ENCODE results near the gene BCO2.

BCO2 gene

GRCh38 chr11:112216561-112217105 lies 41.3 kb downstream of the BCO2 start:
- peak; percentile 22 for DNase-seq (ENCODE audit: low spot score)

- peak; percentile 61 for DNase-seq (ENCODE audit: low spot score)
These were observed 44.3 kb downstream of the BCO2 start for GRCh38 chr11:112219476-112220232.

- DNase-seq (ENCODE audit: low spot score): no peak
These were observed 46.0 kb downstream of the BCO2 start for GRCh38 chr11:112221274-112221835.

- no peak for DNase-seq (ENCODE audit: low spot score)
These were observed 47.0 kb downstream of the BCO2 start for GRCh38 chr11:112222303-112222702.

GRCh38 chr11:112223121-112223520 lies 47.8 kb downstream of the BCO2 start:
- DNase-seq (ENCODE audit: low spot score): no peak

GRCh38 chr11:112223754-112224532 lies 48.6 kb downstream of the BCO2 start:
- DNase-seq (ENCODE audit: low spot score): no peak

- DNase-seq (ENCODE audit: low spot score): no peak
These were observed 50.4 kb downstream of the BCO2 start for GRCh38 chr11:112225753-112226061.

GRCh38 chr11:112226062-112226830 lies 50.9 kb downstream of the BCO2 start, which contains the start of gene PTS:
Gene PTS (plus strand): TSS chr11:112226428. CDS start chr11:112226444, 16 bp downstream.
- peak; percentile 97 for DNase-seq (ENCODE audit: low spot score)

- DNase-seq (ENCODE audit: low spot score): peak; percentile 49
These were observed 51.6 kb downstream of the BCO2 start for GRCh38 chr11:112226831-112227401.

GRCh38 chr11:112227471-112227870 lies 52.2 kb downstream of the BCO2 start:
- no peak for DNase-seq (ENCODE audit: low spot score)

- no peak for DNase-seq (ENCODE audit: low spot score)
These were observed 53.4 kb downstream of the BCO2 start for GRCh38 chr11:112228706-112229105.

GRCh38 chr11:112229159-112229558 lies 53.8 kb downstream of the BCO2 start:
- DNase-seq (ENCODE audit: low spot score): no peak

GRCh38 chr11:112229746-112230433 lies 54.6 kb downstream of the BCO2 start:
- DNase-seq (ENCODE audit: low spot score): peak; percentile 57

- no peak for DNase-seq (ENCODE audit: low spot score)
These were observed 56.6 kb downstream of the BCO2 start for GRCh38 chr11:112231952-112232351.

GRCh38 chr11:112235750-112236390 lies 60.6 kb downstream of the BCO2 start:
- DNase-seq (ENCODE audit: low spot score): no peak

GRCh38 chr11:112237451-112237850 lies 62.1 kb downstream of the BCO2 start:
- no peak for DNase-seq (ENCODE audit: low spot score)

GRCh38 chr11:112238041-112238440 lies 62.7 kb downstream of the BCO2 start:
- DNase-seq (ENCODE audit: low spot score): no peak

GRCh38 chr11:112241486-112241885 lies 66.2 kb downstream of the BCO2 start:
- no peak for DNase-seq (ENCODE audit: low spot score)

- DNase-seq (ENCODE audit: low spot score): no peak
These were observed 71.9 kb downstream of the BCO2 start for GRCh38 chr11:112247201-112247600.

- no peak for DNase-seq (ENCODE audit: low spot score)
These were observed 72.9 kb downstream of the BCO2 start for GRCh38 chr11:112248201-112248600.

Measured in hepatic stellate cell (primary cell).